Neural cell (in vitro differentiated cells): ENCODE measurements around the gene CELF5. TPM values are rescaled to one million over a fixed set of nuclear protein-coding genes. Genes with fewer than 3 reads are reported as not detected.

Experiments used
- H2AFZ ChIP-seq: fragments of 200-600, 300-800 bp; sonication (generic), shearing (Covaris generic); 2 replicates; pipeline ENCODE4 v1.6.0; 2014; ENCODE audit warnings: low read depth, mild to moderate bottlenecking, antibody characterized with exemption, low read length, moderate library complexity
- H3F3A ChIP-seq: fragments of 200-600 bp; shearing (Covaris generic); 2 replicates; pipeline ENCODE4 v1.6.1; 2016; ENCODE audit warnings: mild to moderate bottlenecking, moderate library complexity, mixed read lengths, antibody characterized with exemption, low read length; ENCODE audit not compliant: insufficient read depth, poor library complexity, severe bottlenecking
- H3K27ac ChIP-seq: fragments of 200-600, 300-800 bp; sonication (generic), shearing (Covaris generic); 2 replicates; pipeline ENCODE4 v1.5.1; 2014; ENCODE audit warnings: mild to moderate bottlenecking, low read length, moderate library complexity
- H3K27me3 ChIP-seq: fragments of 300-800, 200-600 bp; sonication (generic), shearing (Covaris generic); 2 replicates; pipeline ENCODE4 v1.6.0; 2014; ENCODE audit warnings: mild to moderate bottlenecking, low read depth, low read length, moderate library complexity; ENCODE audit not compliant: insufficient read depth
- H3K36me3 ChIP-seq: fragments of 300-800, 200-600 bp; sonication (generic), shearing (Covaris generic); 2 replicates; pipeline ENCODE4 v1.5.1; 2014; ENCODE audit warnings: mild to moderate bottlenecking, antibody characterized with exemption, low read length, moderate library complexity; ENCODE audit not compliant: insufficient read depth
- H3K4me2 ChIP-seq: fragments of 300-800, 200-600 bp; sonication (generic), shearing (Covaris generic); 2 replicates; pipeline ENCODE4 v1.6.0; 2014; ENCODE audit warnings: mild to moderate bottlenecking, low read length
- H3K4me3 ChIP-seq: fragments of 300-800, 200-600 bp; sonication (generic), shearing (Covaris generic); 2 replicates; pipeline ENCODE4 v1.5.1; 2014; ENCODE audit warnings: mild to moderate bottlenecking, low read length, moderate library complexity
- H3K79me2 ChIP-seq: fragments of 200-600 bp; shearing (Covaris generic); replicated peaks from 2 replicates; pipeline ENCODE4 v1.6.0; 2014; ENCODE audit warnings: mild to moderate bottlenecking, low read length, moderate library complexity; ENCODE audit not compliant: insufficient read depth
- H3K9ac ChIP-seq: fragments of 300-800, 200-600 bp; sonication (generic), shearing (Covaris generic); 2 replicates; pipeline ENCODE4 v1.6.1; 2016; ENCODE audit warnings: mild to moderate bottlenecking, low read length, mixed read lengths
- H3K9me2 ChIP-seq: fragments of 200-600 bp; shearing (Covaris generic); 2 replicates; pipeline ENCODE4 v1.6.1; 2016; ENCODE audit warnings: mild to moderate bottlenecking, low read length, mixed read lengths; ENCODE audit not compliant: insufficient read depth
- H3K9me3 ChIP-seq: fragments of 200-600, 300-800 bp; sonication (generic), shearing (Covaris generic); 2 replicates; pipeline ENCODE4 v1.6.1; 2016; ENCODE audit warnings: mild to moderate bottlenecking, mixed run types, low read length, moderate library complexity, mixed read lengths
- H4K20me1 ChIP-seq: fragments of 200-600 bp; shearing (Covaris generic); 2 replicates; pipeline ENCODE4 v1.6.1; 2016; ENCODE audit warnings: mild to moderate bottlenecking, mixed run types; ENCODE audit not compliant: insufficient read depth
- CTCF ChIP-seq: fragments of 450-650 bp; IDR thresholded peaks from 2 replicates; pipeline ENCODE4 v1.5.1; 2014; ENCODE audit warnings: antibody characterized with exemption, mild to moderate bottlenecking, moderate library complexity; ENCODE audit not compliant: poor library complexity, severe bottlenecking
- EP300 ChIP-seq: fragments of 450-650 bp; conservative IDR thresholded peaks from 2 replicates; pipeline ENCODE4 v1.6.1; 2014; ENCODE audit warnings: antibody characterized with exemption, mild to moderate bottlenecking, moderate library complexity; ENCODE audit not compliant: poor library complexity, severe bottlenecking
- EZH2 ChIP-seq: fragments of 200-600, 300-800 bp; shearing (Covaris generic), sonication (generic); IDR thresholded peaks from 2 replicates; pipeline ENCODE4 v1.6.1; 2014; ENCODE audit warnings: antibody characterized with exemption, low read length, borderline replicate concordance, mild to moderate bottlenecking; ENCODE audit not compliant: insufficient read depth, poor library complexity, severe bottlenecking
- MXI1 ChIP-seq: fragments of 450-650 bp; conservative IDR thresholded peaks from 2 replicates; pipeline ENCODE4 v1.6.1; 2014; ENCODE audit warnings: antibody characterized with exemption, mild to moderate bottlenecking; ENCODE audit not compliant: poor library complexity, severe bottlenecking
- POLR2AphosphoS5 ChIP-seq: IDR thresholded peaks from 2 replicates; pipeline ENCODE4 v1.6.1; 2012
- RAD21 ChIP-seq: fragments of 450-650 bp; conservative IDR thresholded peaks from 2 replicates; pipeline ENCODE4 v1.6.1; 2014; ENCODE audit warnings: antibody characterized with exemption, mild to moderate bottlenecking, moderate library complexity
- REST ChIP-seq: IDR thresholded peaks from 2 replicates; pipeline ENCODE4 v1.6.1; 2012; ENCODE audit warnings: borderline replicate concordance
- SMC3 ChIP-seq: fragments of 450-650 bp; conservative IDR thresholded peaks from 2 replicates; pipeline ENCODE4 v1.6.1; 2014; ENCODE audit warnings: antibody characterized with exemption, mild to moderate bottlenecking, moderate library complexity; ENCODE audit not compliant: poor library complexity
- TAF1 ChIP-seq: IDR thresholded peaks from 2 replicates; pipeline ENCODE4 v1.6.1; 2012; ENCODE audit warnings: low read depth
- polyA plus RNA-seq: library from polyadenylated mRNA; depleted of rRNA; stranded (reverse); fragments of >200 nt; gene quantifications from 2 replicates; pipeline ENCODE4 v1.2.3, GENCODE V29; 2014

The CELF5 gene
- polyA plus RNA-seq, 1 donor from 2014 or later: 130 TPM

- no peaks in the 10 kb centered on the region for H3K79me2 ChIP-seq
- H3K4me3 ChIP-seq: no peak overlapping the region
- H3K27ac ChIP-seq: no peak overlapping the region
- H3K9ac ChIP-seq: no peak overlapping the region
- TF ChIP-seq RAD21 (no peak), POLR2AphosphoS5 (no peak), EP300 (no peak), MXI1 (no peak), CTCF (no peak), SMC3 (no peak), TAF1 (no peak), REST (no peak), EZH2 (no peak)
- no peaks in the 10 kb centered on the region for H3F3A ChIP-seq
- H2AFZ ChIP-seq: no peak overlapping the region
- H3K9me3 ChIP-seq: no peaks in the 10 kb centered on the region
- no peaks in the 10 kb centered on the region for H4K20me1 ChIP-seq
- no peaks in the 10 kb centered on the region for H3K36me3 ChIP-seq
- no peak overlapping the region for H3K4me2 ChIP-seq
- H3K27me3 ChIP-seq: no peaks in the 10 kb centered on the region
- no peaks in the 10 kb centered on the region for H3K9me2 ChIP-seq
Observed at GRCh38 chr19:3295581-3295980, 71.1 kb downstream of the CELF5 start.

- Histone ChIP-seq H3K9me2 (no peaks in the 10 kb centered on the region), H3K27ac (no peak overlapping the region), H3K36me3 (no peaks in the 10 kb centered on the region), H3K27me3 (no peaks in the 10 kb centered on the region), H2AFZ (no peak overlapping the region), H3K9me3 (no peaks in the 10 kb centered on the region), H4K20me1 (no peaks in the 10 kb centered on the region), H3K9ac (no peak overlapping the region), H3F3A (no peaks in the 10 kb centered on the region), H3K4me2 (no peak overlapping the region), H3K79me2 (no peaks in the 10 kb centered on the region), H3K4me3 (no peak overlapping the region)
- no peak for TF ChIP-seq REST
- no peak for TF ChIP-seq SMC3
- TF ChIP-seq POLR2AphosphoS5: no peak
- no peak for TF ChIP-seq EZH2
- no peak for TF ChIP-seq RAD21
- TF ChIP-seq TAF1: no peak
- TF ChIP-seq EP300: no peak
- TF ChIP-seq CTCF: no peak
- TF ChIP-seq MXI1: no peak
Observed at GRCh38 chr19:3296034-3296433, 71.6 kb downstream of the CELF5 start.
